ENCODE measurements around the gene RELN.

DNA sequence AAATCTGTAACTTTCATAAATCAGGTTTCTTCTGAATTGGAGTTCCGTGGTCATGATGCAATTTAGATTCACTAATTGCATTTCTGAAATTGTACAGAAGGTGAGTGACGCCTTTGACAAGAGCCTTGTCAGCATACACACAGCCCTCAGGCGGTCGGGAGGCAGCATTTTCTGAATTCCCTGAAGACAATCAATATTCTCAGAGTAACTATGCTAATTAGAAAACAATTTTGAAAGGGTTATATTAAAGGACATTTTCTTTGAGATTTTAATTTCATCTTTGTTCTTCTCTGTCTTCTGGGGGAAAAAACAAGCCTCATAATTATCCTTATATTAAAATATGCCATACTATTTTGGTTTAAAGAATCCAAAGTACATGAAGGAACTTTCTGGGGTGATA is 488.3 kb downstream of the RELN start:
- TF ChIP-seq CTCF (IDR thresholded peaks at IDR 0.05) (no peak), ZFX (IDR thresholded peaks at IDR 0.05; ENCODE audit: borderline replicate concordance) (no peak)

Measured in 22Rv1 (cell line).